Duodenal mucosa (tissue), 2 donors: ENCODE data around the gene ARHGEF10L.

Source experiments
- H3K27ac ChIP-seq: one replicate; pipeline ENCODE4 v1.7.0; 2013; ENCODE audit warnings: low read depth, low read length
- H3K27me3 ChIP-seq, 2 donors: one replicate each; pipeline ENCODE4 v1.7.0; 2013; ENCODE audit warnings: low read length in 2 of 2, control low read depth in 1 of 2; ENCODE audit not compliant: insufficient read depth in 2 of 2, control insufficient read depth in 1 of 2
- H3K36me3 ChIP-seq, 2 donors: one replicate each; pipeline ENCODE4 v1.7.0; 2013; ENCODE audit warnings: low read length in 2 of 2, control low read depth in 1 of 2; ENCODE audit not compliant: insufficient read depth in 2 of 2, control insufficient read depth in 1 of 2
- H3K4me1 ChIP-seq, 2 donors: one replicate each; pipeline ENCODE4 v1.7.0; 2013; ENCODE audit warnings: low read length in 2 of 2, control low read depth in 1 of 2; ENCODE audit not compliant: insufficient read depth in 2 of 2, control insufficient read depth in 1 of 2
- H3K4me3 ChIP-seq, 2 donors: one replicate each; pipeline ENCODE4 v1.7.0; 2013; ENCODE audit warnings: low read length in 2 of 2, low read depth in 1 of 2
- H3K9ac ChIP-seq, 2 donors: one replicate each; pipeline ENCODE4 v1.7.0; 2013; ENCODE audit warnings: low read length in 2 of 2, low read depth in 1 of 2
- H3K9me3 ChIP-seq, 2 donors: one replicate each; pipeline ENCODE4 v1.7.0; 2013; ENCODE audit warnings: low read length in 2 of 2, control low read depth in 1 of 2; ENCODE audit not compliant: control insufficient read depth in 1 of 2

Gene ARHGEF10L

DNA sequence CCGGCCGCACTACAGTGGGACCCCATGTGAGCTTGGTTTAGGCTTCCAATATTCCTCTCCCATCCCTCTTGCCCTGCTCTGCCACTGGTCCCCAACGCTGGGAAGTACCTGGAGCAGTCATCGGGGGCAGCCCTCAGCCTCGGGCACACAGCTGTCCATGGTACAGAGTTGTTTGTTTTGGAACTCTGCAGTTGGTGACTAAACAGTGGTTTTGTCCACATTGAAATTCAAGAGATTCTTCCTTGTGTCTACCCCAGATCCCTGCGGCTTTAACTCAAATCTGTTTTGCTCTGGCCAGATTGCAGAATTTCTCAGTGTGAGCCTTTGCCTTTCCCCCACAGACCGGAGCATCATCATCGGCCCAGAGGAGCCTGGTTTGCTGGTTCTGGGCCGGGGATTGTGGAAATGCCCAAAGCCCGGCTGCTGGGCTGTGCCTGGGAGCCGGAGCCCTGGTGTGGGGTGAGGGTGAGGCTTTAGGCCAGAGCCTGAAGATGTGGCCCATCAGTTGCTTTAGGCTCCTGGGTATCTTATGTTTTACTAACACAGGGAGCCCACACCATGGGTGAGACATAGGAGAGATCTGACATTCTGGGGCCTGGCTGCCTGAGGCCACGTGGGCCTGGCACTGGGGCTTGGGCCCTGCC lies 93.2 kb downstream of the ARHGEF10L start:
- Histone ChIP-seq H3K4me1 (no peaks in the 10 kb centered on the region), H3K9me3 (no peaks in the 10 kb centered on the region), H3K36me3 (peaks cover 51 to 85% of the 10 kb centered on the region in 2 donors), H3K4me3 (no peak overlapping the region), H3K9ac (no peak overlapping the region), H3K27ac (no peak overlapping the region), H3K27me3 (no peaks in the 10 kb centered on the region)

- no peaks in the 10 kb centered on the region for H3K9me3 ChIP-seq
- no peak overlapping the region for H3K9ac ChIP-seq
- peaks cover 57 to 85% of the 10 kb centered on the region in 2 donors for H3K36me3 ChIP-seq
- no peak overlapping the region for H3K27ac ChIP-seq
- H3K4me1 ChIP-seq, result no peaks in the 10 kb centered on the region
- H3K27me3 ChIP-seq, result no peaks in the 10 kb centered on the region
- H3K4me3 ChIP-seq, result no peak overlapping the region
Measured at GRCh38 chr1:17633654-17634053, 94.2 kb downstream of the ARHGEF10L start.

DNA sequence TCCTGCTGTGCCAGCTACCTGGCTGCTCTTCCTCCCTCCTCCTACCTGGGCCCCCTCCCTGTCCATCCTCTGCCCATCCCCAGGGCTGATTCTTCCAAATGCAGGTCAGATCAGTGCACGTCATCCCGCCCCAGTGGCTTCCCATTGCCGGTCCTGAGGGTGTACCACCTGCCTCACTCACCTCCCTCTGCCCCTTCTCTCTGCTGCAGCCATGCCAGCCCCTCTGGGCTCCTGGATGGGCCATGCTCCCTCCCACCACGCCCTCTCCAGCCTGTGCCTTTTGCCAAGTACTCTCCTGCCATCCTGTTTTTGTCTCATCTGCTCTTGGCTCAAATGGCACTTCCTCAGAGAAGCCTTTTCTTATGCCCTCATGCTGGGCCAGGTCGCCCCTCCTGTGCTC lies 95.8 kb downstream of the ARHGEF10L start:
- Histone ChIP-seq H3K4me3 (no peak overlapping the region), H3K4me1 (no peaks in the 10 kb centered on the region), H3K27me3 (no peaks in the 10 kb centered on the region), H3K9ac (no peak overlapping the region), H3K27ac (no peak overlapping the region), H3K9me3 (no peaks in the 10 kb centered on the region), H3K36me3 (peaks cover 65 to 89% of the 10 kb centered on the region in 2 donors)

DNA sequence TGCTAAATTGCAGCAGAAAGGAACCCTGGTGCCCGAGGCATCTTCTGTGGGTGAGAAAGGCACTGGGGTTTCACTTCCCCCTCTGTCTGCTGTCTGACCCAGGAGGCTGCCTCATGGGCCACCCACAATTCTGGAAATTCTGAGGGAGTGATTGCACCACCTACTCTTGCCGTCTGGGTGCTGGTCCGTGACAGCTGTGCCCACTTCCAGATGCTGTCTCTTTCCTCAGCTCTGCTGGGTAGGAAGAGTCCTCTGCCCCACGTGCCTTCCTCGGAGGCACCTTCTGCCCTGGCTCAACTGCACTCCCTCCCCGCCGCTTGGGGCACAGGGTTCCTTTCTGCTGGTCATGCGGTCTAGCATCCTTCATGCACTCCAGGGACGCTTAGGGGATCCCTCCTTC lies 96.3 kb downstream of the ARHGEF10L start:
- no peaks in the 10 kb centered on the region for H3K27me3 ChIP-seq
- no peaks in the 10 kb centered on the region for H3K9me3 ChIP-seq
- peaks cover 61 to 91% of the 10 kb centered on the region in 2 donors for H3K36me3 ChIP-seq
- H3K4me3 ChIP-seq, result no peak overlapping the region
- H3K4me1 ChIP-seq, result no peaks in the 10 kb centered on the region
- no peak overlapping the region for H3K9ac ChIP-seq
- no peak overlapping the region for H3K27ac ChIP-seq

GRCh38 chr1:17636612-17637011 lies 97.1 kb downstream of the ARHGEF10L start:
- Histone ChIP-seq H3K27ac (no peak overlapping the region), H3K36me3 (peaks cover 59 to 89% of the 10 kb centered on the region in 2 donors), H3K27me3 (no peaks in the 10 kb centered on the region), H3K9me3 (no peaks in the 10 kb centered on the region), H3K9ac (no peak overlapping the region), H3K4me1 (no peaks in the 10 kb centered on the region), H3K4me3 (no peak overlapping the region)

GRCh38 chr1:17637055-17637454 lies 97.6 kb downstream of the ARHGEF10L start:
- Histone ChIP-seq H3K36me3 (peaks cover 56 to 85% of the 10 kb centered on the region in 2 donors), H3K4me3 (no peak overlapping the region)

GRCh38 chr1:17639703-17640340 lies 100.3 kb downstream of the ARHGEF10L start:
- Histone ChIP-seq H3K27me3 (no peaks in the 10 kb centered on the region), H3K4me3 (no peak overlapping the region), H3K9ac (no peak overlapping the region), H3K9me3 (no peaks in the 10 kb centered on the region), H3K36me3 (peaks cover 59 to 87% of the 10 kb centered on the region in 2 donors), H3K4me1 (no peaks in the 10 kb centered on the region), H3K27ac (no peak overlapping the region)

More at GRCh38 chr1:17637055-17637454, 97.6 kb downstream of the ARHGEF10L start:
- no peaks in the 10 kb centered on the region for H3K4me1 ChIP-seq
- H3K27ac ChIP-seq, result no peak overlapping the region
- H3K9me3 ChIP-seq, result no peaks in the 10 kb centered on the region
- H3K9ac ChIP-seq, result no peak overlapping the region
- no peaks in the 10 kb centered on the region for H3K27me3 ChIP-seq

DNA sequence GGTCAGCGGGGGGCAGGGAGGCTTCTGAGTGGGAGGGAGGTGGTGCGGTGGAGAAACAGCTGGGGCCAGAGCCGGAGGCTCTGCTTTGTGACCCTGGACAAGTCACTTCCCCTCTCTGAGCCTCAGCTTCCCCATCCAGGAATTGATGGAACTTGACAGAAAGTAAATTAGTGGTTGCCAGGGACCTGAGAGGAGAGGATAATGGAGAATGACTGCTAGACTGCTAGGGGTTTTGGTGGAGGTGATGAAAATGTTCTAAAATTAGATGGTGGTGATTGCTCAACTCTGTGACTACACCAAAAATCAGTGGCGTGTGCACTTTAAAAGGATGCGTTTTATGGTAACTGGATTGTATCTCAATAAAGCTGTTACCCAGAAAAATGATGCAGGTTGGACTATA lies 100.9 kb downstream of the ARHGEF10L start:
- Histone ChIP-seq H3K4me3 (no peak overlapping the region), H3K27ac (no peak overlapping the region), H3K4me1 (no peaks in the 10 kb centered on the region), H3K36me3 (peaks cover 57 to 84% of the 10 kb centered on the region in 2 donors), H3K27me3 (no peaks in the 10 kb centered on the region), H3K9me3 (no peaks in the 10 kb centered on the region), H3K9ac (no peak overlapping the region)

- Histone ChIP-seq H3K4me1 (no peaks in the 10 kb centered on the region), H3K4me3 (no peak overlapping the region), H3K36me3 (peaks cover 51 to 84% of the 10 kb centered on the region in 2 donors), H3K9me3 (no peaks in the 10 kb centered on the region), H3K27me3 (no peaks in the 10 kb centered on the region), H3K9ac (no peak overlapping the region), H3K27ac (no peak overlapping the region)
Measured at GRCh38 chr1:17640975-17641374, 101.5 kb downstream of the ARHGEF10L start.

DNA sequence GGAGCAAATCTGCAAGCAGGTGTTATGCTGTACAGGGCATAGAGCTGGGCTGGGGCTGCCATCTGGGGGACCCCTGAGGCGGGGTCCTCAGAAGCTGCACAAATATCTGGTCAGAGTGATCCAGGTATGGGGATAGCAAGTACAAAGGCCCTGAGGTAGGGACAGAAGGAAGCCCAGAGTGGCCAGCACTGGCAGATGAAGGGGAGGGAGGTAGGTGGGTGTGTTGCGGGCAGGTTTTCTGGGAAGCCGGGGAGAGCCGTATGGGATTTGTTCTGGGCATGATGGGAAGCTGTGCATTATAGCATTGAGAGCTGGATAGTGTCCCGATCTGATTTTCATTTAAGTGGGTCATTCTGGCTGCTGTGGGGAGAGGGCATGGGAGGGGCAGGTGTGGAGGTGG lies 102.7 kb downstream of the ARHGEF10L start:
- H3K9ac ChIP-seq, result no peak overlapping the region
- H3K4me3 ChIP-seq, result no peak overlapping the region
- no peak overlapping the region for H3K27ac ChIP-seq
- peaks cover 50 to 80% of the 10 kb centered on the region in 2 donors for H3K36me3 ChIP-seq
- H3K9me3 ChIP-seq, result no peaks in the 10 kb centered on the region
- no peaks in the 10 kb centered on the region for H3K27me3 ChIP-seq
- no peaks in the 10 kb centered on the region for H3K4me1 ChIP-seq
